Trophoblast cell (in vitro differentiated cells and primary cell): Measurements from ENCODE around the gene XIRP2.

Experiments used
- DNase-seq, 2 donors: peaks; one replicate each; pipeline ENCODE4 v3.0.0-alpha.2; 2016
- H2AFZ ChIP-seq: 2 replicates; pipeline ENCODE4 v1.6.1; 2013; ENCODE audit warnings: low read length, moderate library complexity, mild to moderate bottlenecking; ENCODE audit not compliant: insufficient read depth, poor library complexity
- H2AK5ac ChIP-seq: 2 replicates; pipeline ENCODE4 v1.6.1; 2013; ENCODE audit warnings: mild to moderate bottlenecking, low read length
- H2BK120ac ChIP-seq: 2 replicates; pipeline ENCODE4 v1.6.1; 2013; ENCODE audit warnings: low read length, mild to moderate bottlenecking, moderate library complexity; ENCODE audit not compliant: insufficient read depth, poor library complexity
- H2BK12ac ChIP-seq: 2 replicates; pipeline ENCODE4 v1.6.1; 2013; ENCODE audit warnings: mild to moderate bottlenecking, low read length, moderate library complexity
- H2BK5ac ChIP-seq: 2 replicates; pipeline ENCODE4 v1.6.1; 2013; ENCODE audit warnings: low read length, low read depth, moderate library complexity, mild to moderate bottlenecking; ENCODE audit not compliant: poor library complexity
- H3K14ac ChIP-seq: 2 replicates; pipeline ENCODE4 v1.6.1; 2013; ENCODE audit warnings: mild to moderate bottlenecking, low read length
- H3K18ac ChIP-seq: 2 replicates; pipeline ENCODE4 v1.6.1; 2013; ENCODE audit warnings: mild to moderate bottlenecking, low read length
- H3K23ac ChIP-seq: 2 replicates; pipeline ENCODE4 v1.6.1; 2013; ENCODE audit warnings: low read length
- H3K27ac ChIP-seq: 2 replicates; pipeline ENCODE4 v1.5.1; 2013; ENCODE audit warnings: low read depth, mild to moderate bottlenecking, inconsistent platforms, low read length, moderate library complexity
- H3K27me3 ChIP-seq: 2 replicates; pipeline ENCODE4 v1.6.1; 2013; ENCODE audit warnings: inconsistent platforms, mild to moderate bottlenecking, low read length, moderate library complexity; ENCODE audit not compliant: insufficient read depth
- H3K36me3 ChIP-seq, 2 experiments: 1 replicate in 1 of 2; 2 replicates in 1 of 2; pipeline ENCODE4 v1.6.1; 2013; ENCODE audit warnings: low read length in 2 of 2, mild to moderate bottlenecking in 2 of 2, moderate library complexity in 1 of 2; ENCODE audit not compliant: insufficient read depth in 2 of 2, control insufficient read depth in 1 of 2
- H3K4ac ChIP-seq: 2 replicates; pipeline ENCODE4 v1.6.1; 2013; ENCODE audit warnings: low read depth, mild to moderate bottlenecking, low read length, moderate library complexity
- H3K4me1 ChIP-seq, 2 experiments: 1 replicate in 1 of 2; 2 replicates in 1 of 2; pipeline ENCODE4 v1.6.1; 2013; ENCODE audit warnings: low read length in 2 of 2, mild to moderate bottlenecking in 2 of 2, moderate library complexity in 1 of 2; ENCODE audit not compliant: insufficient read depth in 2 of 2, control insufficient read depth in 1 of 2
- H3K4me2 ChIP-seq: 2 replicates; pipeline ENCODE4 v1.6.1; 2013; ENCODE audit warnings: inconsistent platforms, mild to moderate bottlenecking, low read length, moderate library complexity
- H3K4me3 ChIP-seq: 2 replicates; pipeline ENCODE4 v1.5.1; 2013; ENCODE audit warnings: mild to moderate bottlenecking, low read depth, low read length, inconsistent platforms
- H3K79me1 ChIP-seq: one replicate; pipeline ENCODE4 v1.6.1; 2013; ENCODE audit warnings: low read length
- H3K79me2 ChIP-seq: 2 replicates; pipeline ENCODE4 v1.6.1; 2013; ENCODE audit warnings: low read length, mild to moderate bottlenecking; ENCODE audit not compliant: control insufficient read depth, insufficient read depth, poor library complexity
- H3K9ac ChIP-seq: 2 replicates; pipeline ENCODE4 v1.6.1; 2013; ENCODE audit warnings: mild to moderate bottlenecking, low read length
- H3K9me3 ChIP-seq: 2 replicates; pipeline ENCODE4 v1.6.1; 2013; ENCODE audit warnings: low read depth, mild to moderate bottlenecking, control low read depth, inconsistent platforms, low read length; ENCODE audit not compliant: insufficient read depth
- H4K12ac ChIP-seq: 2 replicates; pipeline ENCODE4 v1.6.1; 2013; ENCODE audit warnings: low read depth, mild to moderate bottlenecking, low read length, moderate library complexity
- H4K8ac ChIP-seq: 2 replicates; pipeline ENCODE4 v1.6.1; 2013; ENCODE audit warnings: low read depth, mild to moderate bottlenecking, low read length, moderate library complexity
- H4K91ac ChIP-seq: one replicate; pipeline ENCODE4 v1.6.1; 2013; ENCODE audit warnings: low read depth, mild to moderate bottlenecking, low read length, moderate library complexity
- WGBS: extraction: QIAGEN DNeasy Blood & Tissue Kit; methylation state at CpG from one replicate; pipeline ENCODE4 v1.1.7; 2013; ENCODE audit warnings: missing lambda C conversion rate; ENCODE audit not compliant: insufficient read length, insufficient coverage; ENCODE audit errors: extremely low coverage; 5-methylcytosine and 5-hydroxymethylcytosine counted together

The XIRP2 gene

GRCh38 chr2:167147271-167147941, 259.1 kb downstream of the XIRP2 start:
- Histone ChIP-seq H3K9ac (no peak overlapping the region), H2AK5ac (no peak overlapping the region), H4K91ac (no peak overlapping the region), H2BK5ac (no peak overlapping the region), H3K4me2 (no peak overlapping the region), H2BK12ac (no peak overlapping the region), H3K23ac (no peak overlapping the region), H3K79me1 (no peaks in the 10 kb centered on the region), H2BK120ac (no peak overlapping the region), H3K79me2 (no peaks in the 10 kb centered on the region), H3K36me3 (no peaks in the 10 kb centered on the region), H4K8ac (no peak overlapping the region), H3K27me3 (no peaks in the 10 kb centered on the region), H2AFZ (no peak overlapping the region), H3K14ac (no peak overlapping the region), H3K4me1 (no peaks in the 10 kb centered on the region), H3K18ac (no peak overlapping the region), H3K4ac (no peak overlapping the region), H3K9me3 (no peaks in the 10 kb centered on the region), H4K12ac (no peak overlapping the region), H3K4me3 (no peak overlapping the region), H3K27ac (no peak overlapping the region)
- DNase-seq: no peak
- WGBS: no CpG with 5 or more reads among the region's 6 CpGs

- Histone ChIP-seq H3K4me1 (no peaks in the 10 kb centered on the region), H3K79me1 (no peaks in the 10 kb centered on the region), H2BK12ac (no peak overlapping the region), H4K12ac (no peak overlapping the region), H3K4ac (no peak overlapping the region), H2AFZ (no peak overlapping the region), H2AK5ac (no peak overlapping the region), H4K91ac (no peak overlapping the region), H3K27me3 (no peaks in the 10 kb centered on the region), H2BK5ac (no peak overlapping the region), H2BK120ac (no peak overlapping the region), H4K8ac (no peak overlapping the region), H3K9ac (no peak overlapping the region), H3K79me2 (no peaks in the 10 kb centered on the region), H3K14ac (no peak overlapping the region), H3K18ac (no peak overlapping the region), H3K9me3 (no peaks in the 10 kb centered on the region), H3K4me2 (no peak overlapping the region), H3K23ac (no peak overlapping the region), H3K4me3 (no peak overlapping the region), H3K27ac (no peak overlapping the region), H3K36me3 (no peaks in the 10 kb centered on the region)
- no peak for DNase-seq
- WGBS: no CpG with 5 or more reads among the region's 1 CpG
Observed at GRCh38 chr2:167151894-167152293, 263.6 kb downstream of the XIRP2 start.

GRCh38 chr2:167157523-167157922, 269.2 kb downstream of the XIRP2 start:
- H2BK5ac ChIP-seq: no peak overlapping the region
- H2AK5ac ChIP-seq: no peak overlapping the region
- H3K4ac ChIP-seq: no peak overlapping the region
- H2BK12ac ChIP-seq: no peak overlapping the region
- WGBS: no CpG with 5 or more reads among the region's 1 CpG
- no peak overlapping the region for H3K4me3 ChIP-seq
- H3K23ac ChIP-seq: no peak overlapping the region
- H3K27me3 ChIP-seq: no peaks in the 10 kb centered on the region
- H4K91ac ChIP-seq: no peak overlapping the region
- H3K18ac ChIP-seq: no peak overlapping the region
- H2BK120ac ChIP-seq: no peak overlapping the region
- no peak overlapping the region for H3K14ac ChIP-seq
- no peaks in the 10 kb centered on the region for H3K79me1 ChIP-seq
- H3K79me2 ChIP-seq: no peaks in the 10 kb centered on the region
- no peak overlapping the region for H3K4me2 ChIP-seq
- no peak overlapping the region for H2AFZ ChIP-seq
- H4K12ac ChIP-seq: no peak overlapping the region
- no peak overlapping the region for H4K8ac ChIP-seq
- H3K4me1 ChIP-seq: no peaks in the 10 kb centered on the region
- DNase-seq: no peak
- H3K36me3 ChIP-seq: no peaks in the 10 kb centered on the region
- peaks cover 2% of the 10 kb centered on the region for H3K9me3 ChIP-seq
- no peak overlapping the region for H3K27ac ChIP-seq
- no peak overlapping the region for H3K9ac ChIP-seq

- Histone ChIP-seq H4K12ac (no peak overlapping the region), H2BK5ac (no peak overlapping the region), H3K36me3 (no peaks in the 10 kb centered on the region), H3K79me1 (no peaks in the 10 kb centered on the region), H2AK5ac (no peak overlapping the region), H4K8ac (no peak overlapping the region), H3K9me3 (no peaks in the 10 kb centered on the region), H3K4me1 (no peaks in the 10 kb centered on the region), H3K79me2 (no peaks in the 10 kb centered on the region), H3K27ac (no peak overlapping the region), H2AFZ (no peak overlapping the region), H3K4me2 (no peak overlapping the region), H2BK120ac (no peak overlapping the region), H4K91ac (no peak overlapping the region), H3K4ac (no peak overlapping the region), H3K14ac (no peak overlapping the region), H2BK12ac (no peak overlapping the region), H3K23ac (no peak overlapping the region), H3K27me3 (no peaks in the 10 kb centered on the region), H3K4me3 (no peak overlapping the region), H3K18ac (no peak overlapping the region), H3K9ac (no peak overlapping the region)
- no peak for DNase-seq
Observed at GRCh38 chr2:167177196-167177595, 288.9 kb downstream of the XIRP2 start.
